Subcutaneous abdominal adipose tissue (tissue), 5 donors: ENCODE results near the gene ULBP3.

ENCODE experiments used
- H3K27ac ChIP-seq: one replicate; pipeline ENCODE4 v1.7.0; 2013; ENCODE audit warnings: low read depth, mild to moderate bottlenecking, inconsistent platforms, low read length, moderate library complexity
- H3K27me3 ChIP-seq, 5 donors: one replicate each; pipeline ENCODE4 v1.7.0; 2013; ENCODE audit warnings: low read length in 5 of 5, inconsistent platforms in 1 of 5; ENCODE audit not compliant: control insufficient read depth in 5 of 5, insufficient read depth in 4 of 5
- H3K36me3 ChIP-seq, 5 donors: one replicate each; pipeline ENCODE4 v1.7.0; 2013; ENCODE audit warnings: low read length in 5 of 5; ENCODE audit not compliant: control insufficient read depth in 5 of 5, insufficient read depth in 5 of 5
- H3K4me1 ChIP-seq, 5 donors: one replicate each; pipeline ENCODE4 v1.7.0; 2013; ENCODE audit warnings: low read length in 5 of 5, mild to moderate bottlenecking in 3 of 5, moderate library complexity in 1 of 5; ENCODE audit not compliant: control insufficient read depth in 5 of 5, insufficient read depth in 5 of 5
- H3K4me3 ChIP-seq, 5 donors: one replicate each; pipeline ENCODE4 v1.7.0; 2013; ENCODE audit warnings: low read length in 5 of 5, low read depth in 1 of 5
- H3K9ac ChIP-seq, 5 donors: one replicate each; pipeline ENCODE4 v1.7.0; 2013; ENCODE audit warnings: low read length in 5 of 5, mild to moderate bottlenecking in 4 of 5, moderate library complexity in 3 of 5
- H3K9me3 ChIP-seq, 5 donors: one replicate each; pipeline ENCODE4 v1.7.0; 2013; ENCODE audit warnings: low read length in 5 of 5; ENCODE audit not compliant: control insufficient read depth in 5 of 5
- donor health status: healthy.
- donor health status: healthy.
- donor health status: healthy.
- donor health status: healthy.
- donor health status: healthy.

Gene ULBP3

GRCh38 chr6:150048099-150048498 is 20.8 kb downstream of the ULBP3 start:
- Histone ChIP-seq H3K4me3 (no peak overlapping the region), H3K4me1 (no peaks in the 10 kb centered on the region), H3K27me3 (peaks cover 4 to 14% (median 11%) of the 10 kb centered on the region in 5 donors), H3K36me3 (no peaks in the 10 kb centered on the region), H3K9ac (no peak overlapping the region), H3K27ac (no peak overlapping the region), H3K9me3 (no peaks in the 10 kb centered on the region)

GRCh38 chr6:150046943-150047342 is 22.0 kb downstream of the ULBP3 start:
- Histone ChIP-seq H3K4me3 (no peak overlapping the region), H3K9me3 (no peaks in the 10 kb centered on the region), H3K4me1 (no peaks in the 10 kb centered on the region), H3K36me3 (no peaks in the 10 kb centered on the region), H3K9ac (no peak overlapping the region), H3K27ac (no peak overlapping the region), H3K27me3 (peaks cover 0 to 11% (median 4%) of the 10 kb centered on the region in 5 donors)

DNA sequence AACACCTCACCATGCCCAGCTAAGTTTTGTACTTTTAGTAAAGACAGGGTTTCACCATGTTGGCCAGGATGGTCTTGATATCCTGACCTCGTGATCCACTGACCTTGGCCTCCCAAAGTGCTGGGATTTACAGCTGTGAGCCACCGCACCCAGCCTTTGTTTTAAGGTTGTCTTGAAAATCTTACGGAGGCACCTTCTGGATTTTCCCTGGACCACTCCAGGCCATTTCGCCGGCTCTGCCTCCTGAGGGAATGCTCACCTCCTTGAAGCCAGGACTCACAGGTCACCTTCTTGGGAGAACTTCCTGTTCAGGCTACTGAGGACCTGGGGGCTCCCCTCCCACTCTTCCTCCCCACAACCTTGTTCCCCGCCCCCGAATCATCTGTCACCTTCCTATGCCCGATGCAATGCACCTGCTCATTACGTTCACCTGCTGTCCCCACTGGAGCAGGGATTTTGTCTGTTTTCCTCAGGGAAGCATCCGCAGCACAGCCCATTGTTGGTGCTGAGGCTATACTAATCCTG is 24.2 kb downstream of the ULBP3 start:
- Histone ChIP-seq H3K4me1 (no peaks in the 10 kb centered on the region), H3K4me3 (no peak overlapping the region), H3K9me3 (no peaks in the 10 kb centered on the region), H3K9ac (no peak overlapping the region), H3K27ac (no peak overlapping the region), H3K27me3 (peaks cover 5 to 25% (median 10%) of the 10 kb centered on the region in 5 donors), H3K36me3 (no peaks in the 10 kb centered on the region)

- Histone ChIP-seq H3K4me3 (no peak overlapping the region), H3K27ac (no peak overlapping the region), H3K27me3 (peaks cover 9 to 33% (median 19%) of the 10 kb centered on the region in 5 donors), H3K9me3 (no peaks in the 10 kb centered on the region), H3K36me3 (no peaks in the 10 kb centered on the region), H3K9ac (no peak overlapping the region), H3K4me1 (no peaks in the 10 kb centered on the region)
Measured at GRCh38 chr6:150043501-150044412, 25.2 kb downstream of the ULBP3 start.

GRCh38 chr6:150043096-150043495 is 25.8 kb downstream of the ULBP3 start:
- Histone ChIP-seq H3K27ac (no peak overlapping the region), H3K9me3 (no peaks in the 10 kb centered on the region), H3K36me3 (no peaks in the 10 kb centered on the region), H3K27me3 (peaks cover 9 to 39% (median 26%) of the 10 kb centered on the region in 5 donors), H3K4me3 (no peak overlapping the region), H3K4me1 (peaks cover 0 to 4% (median 4%) of the 10 kb centered on the region in 5 donors), H3K9ac (no peak overlapping the region)

GRCh38 chr6:150038202-150039062 is 30.5 kb downstream of the ULBP3 start:
- peak overlapping the region in 2 of 5 donors; percentile 29 to 31 for H3K4me3 ChIP-seq
- H3K36me3 ChIP-seq: no peaks in the 10 kb centered on the region
- no peaks in the 10 kb centered on the region for H3K9me3 ChIP-seq
- H3K4me1 ChIP-seq: peaks cover 2 to 13% (median 12%) of the 10 kb centered on the region in 5 donors
- peaks cover 31 to 56% (median 44%) of the 10 kb centered on the region in 5 donors for H3K27me3 ChIP-seq
- no peak overlapping the region for H3K9ac ChIP-seq
- H3K27ac ChIP-seq: no peak overlapping the region

GRCh38 chr6:150037526-150038201 is 31.3 kb downstream of the ULBP3 start:
- peak overlapping the region in 3 of 5 donors; percentile 6 to 31 (median 29) for H3K4me3 ChIP-seq
- no peak overlapping the region for H3K27ac ChIP-seq
- H3K36me3 ChIP-seq: no peaks in the 10 kb centered on the region
- no peaks in the 10 kb centered on the region for H3K9me3 ChIP-seq
- H3K4me1 ChIP-seq: peaks cover 2 to 13% (median 12%) of the 10 kb centered on the region in 5 donors
- peaks cover 31 to 52% (median 44%) of the 10 kb centered on the region in 5 donors for H3K27me3 ChIP-seq
- H3K9ac ChIP-seq: no peak overlapping the region

GRCh38 chr6:150036081-150036480 is 32.8 kb downstream of the ULBP3 start:
- Histone ChIP-seq H3K27me3 (peaks cover 31 to 50% (median 44%) of the 10 kb centered on the region in 5 donors), H3K4me1 (peaks cover 2 to 13% (median 12%) of the 10 kb centered on the region in 5 donors)

GRCh38 chr6:150033207-150033771 is 35.6 kb downstream of the ULBP3 start:
- peaks cover 2 to 11% (median 10%) of the 10 kb centered on the region in 5 donors for H3K4me1 ChIP-seq
- no peak overlapping the region for H3K4me3 ChIP-seq
- peaks cover 18 to 32% (median 25%) of the 10 kb centered on the region in 5 donors for H3K27me3 ChIP-seq
- H3K36me3 ChIP-seq: no peaks in the 10 kb centered on the region
- H3K27ac ChIP-seq: no peak overlapping the region
- H3K9ac ChIP-seq: no peak overlapping the region
- H3K9me3 ChIP-seq: no peaks in the 10 kb centered on the region

More at GRCh38 chr6:150036081-150036480, 32.8 kb downstream of the ULBP3 start:
- Histone ChIP-seq H3K36me3 (no peaks in the 10 kb centered on the region), H3K27ac (no peak overlapping the region), H3K9ac (no peak overlapping the region), H3K9me3 (no peaks in the 10 kb centered on the region), H3K4me3 (no peak overlapping the region)
